EH (cell line): ENCODE results near the gene SIN3B.
A peak's percentile ranks its signal among the peaks of the same experiment; 100 is the strongest.
"Not testable (repeated sequence)": the region's sequence is repeated elsewhere in the genome, so short reads cannot be mapped to it uniquely, and the experiment has no call there.

Source experiments
- DNase-seq: peaks from one replicate; pipeline ENCODE4 v3.0.0-alpha.2; 2015; ENCODE audit warnings: low read depth

The SIN3B gene

GRCh38 chr19:16867211-16867610, 38.0 kb downstream of the SIN3B start:
- no peak for DNase-seq

GRCh38 chr19:16868423-16869130, 39.4 kb downstream of the SIN3B start:
- no peak for DNase-seq

GRCh38 chr19:16869331-16869972, 40.3 kb downstream of the SIN3B start:
- no peak for DNase-seq

GRCh38 chr19:16871871-16872270, 42.7 kb downstream of the SIN3B start:
- no peak for DNase-seq

GRCh38 chr19:16872728-16873127, 43.5 kb downstream of the SIN3B start:
- no peak for DNase-seq

GRCh38 chr19:16873594-16873993, 44.4 kb downstream of the SIN3B start:
- no peak for DNase-seq

- DNase-seq, result no peak
Measured at GRCh38 chr19:16874250-16874977, 45.2 kb downstream of the SIN3B start.

- DNase-seq, result not testable (repeated sequence)
Measured at GRCh38 chr19:16874978-16875299, 45.7 kb downstream of the SIN3B start.

- DNase-seq, result no peak
Measured at GRCh38 chr19:16875584-16876555, 46.7 kb downstream of the SIN3B start.

GRCh38 chr19:16876904-16877361, 47.7 kb downstream of the SIN3B start:
- DNase-seq, result no peak

GRCh38 chr19:16877581-16877980, 48.4 kb downstream of the SIN3B start:
- DNase-seq, result no peak

- no peak for DNase-seq
Measured at GRCh38 chr19:16878181-16878965, 49.2 kb downstream of the SIN3B start.

- DNase-seq, result no peak
Measured at GRCh38 chr19:16880884-16881554, 51.8 kb downstream of the SIN3B start.

- no peak for DNase-seq
Measured at GRCh38 chr19:16882146-16882545, 52.9 kb downstream of the SIN3B start.

- DNase-seq, result no peak
Measured at GRCh38 chr19:16883522-16883921, 54.3 kb downstream of the SIN3B start.

- peak; percentile 29 for DNase-seq
Measured at GRCh38 chr19:16885166-16885565, 56.0 kb downstream of the SIN3B start.

- peak; percentile 78 for DNase-seq
Measured at GRCh38 chr19:16886305-16886880, 57.2 kb downstream of the SIN3B start.

- no peak for DNase-seq
Measured at GRCh38 chr19:16887353-16888265, 58.4 kb downstream of the SIN3B start.
